GM18519 (cell line): ENCODE results near the gene MS4A12.
"Not testable (repeated sequence)": the region's sequence is repeated elsewhere in the genome, so short reads cannot be mapped to it uniquely, and the experiment has no call there.

ENCODE experiments used
- ATAC-seq: cut with Tn5 transposase; IDR thresholded peaks from one replicate; pipeline ENCODE4 v1.9.1; 2021; ENCODE audit warnings: mild to moderate bottlenecking, moderate library complexity; ENCODE audit not compliant: unreplicated experiment, low FRiP score

MS4A12 gene, protein sequence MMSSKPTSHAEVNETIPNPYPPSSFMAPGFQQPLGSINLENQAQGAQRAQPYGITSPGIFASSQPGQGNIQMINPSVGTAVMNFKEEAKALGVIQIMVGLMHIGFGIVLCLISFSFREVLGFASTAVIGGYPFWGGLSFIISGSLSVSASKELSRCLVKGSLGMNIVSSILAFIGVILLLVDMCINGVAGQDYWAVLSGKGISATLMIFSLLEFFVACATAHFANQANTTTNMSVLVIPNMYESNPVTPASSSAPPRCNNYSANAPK

DNA sequence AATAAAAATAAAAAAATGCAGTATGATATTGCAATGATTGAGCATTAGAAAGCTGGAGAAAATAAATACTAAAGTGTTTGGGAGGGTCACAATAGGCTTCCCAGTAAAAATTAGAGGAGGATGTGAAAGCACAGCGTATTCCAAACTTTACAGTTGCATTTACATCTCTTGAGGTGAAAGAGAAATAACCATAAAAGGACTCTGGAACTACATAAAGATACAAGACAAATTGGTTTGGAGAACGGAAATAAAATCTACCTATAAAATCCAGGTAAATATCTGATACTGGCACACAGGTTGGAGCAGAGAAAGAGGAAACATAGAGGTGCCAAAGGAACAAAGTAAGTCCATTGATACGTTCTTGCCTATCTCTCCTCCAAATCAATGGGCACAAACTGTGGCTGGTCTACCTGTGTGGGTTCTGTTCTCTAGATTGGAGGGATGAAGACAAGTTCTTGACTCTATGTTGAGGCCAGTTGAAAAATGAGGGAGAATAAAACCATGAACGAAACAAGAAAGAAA, at the start of gene MS4A12:
MS4A12 (plus strand) TSS at position 291 of the 522 bp plus-strand sequence. CDS start 4,541 bp downstream, outside the sequence.
- ATAC-seq: no peak

- no peak for ATAC-seq
These were observed 45.5 kb upstream of the MS4A12 start for GRCh38 chr11:60447070-60447469.

DNA sequence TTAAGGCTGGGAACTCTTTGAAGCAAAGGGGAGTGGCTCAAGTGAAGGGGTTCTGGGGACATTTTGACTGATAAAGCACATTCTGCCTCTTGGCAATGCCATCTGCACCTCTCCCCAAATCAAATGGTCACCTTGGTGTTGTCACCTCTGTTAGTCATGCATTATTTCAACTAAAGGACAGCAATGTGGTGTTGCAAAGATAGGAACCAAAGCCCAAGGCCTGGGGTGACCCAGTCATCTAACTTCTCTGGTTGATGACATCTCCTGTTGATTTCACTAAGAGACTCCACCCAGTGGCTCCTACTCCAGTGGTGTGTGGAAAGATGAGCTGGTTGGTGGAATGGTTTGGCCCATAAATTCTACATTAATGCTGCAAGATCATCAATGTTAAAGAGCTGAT, 44.7 kb upstream of the MS4A12 start:
- ATAC-seq: no peak

DNA sequence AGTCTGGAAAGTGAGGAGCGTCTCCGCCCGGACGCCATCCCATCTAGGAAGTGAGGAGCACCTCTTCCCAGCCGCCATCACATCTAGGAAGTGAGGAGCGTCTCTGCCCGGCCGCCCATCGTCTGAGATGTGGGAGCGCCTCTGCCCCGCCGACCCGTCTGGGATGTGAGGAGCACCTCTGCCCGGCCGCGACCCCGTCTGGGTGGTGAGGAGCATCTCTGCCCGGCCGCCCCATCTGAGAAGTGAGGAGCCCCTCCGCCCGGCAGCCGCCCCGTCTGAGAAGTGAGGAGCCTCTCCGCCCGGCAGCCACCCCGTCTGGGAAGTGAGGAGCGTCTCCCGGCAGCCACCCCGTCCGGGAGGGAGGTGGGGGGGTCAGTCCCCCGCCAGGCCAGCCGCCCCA, 41.4 kb upstream of the MS4A12 start:
- ATAC-seq: not testable (repeated sequence)

DNA sequence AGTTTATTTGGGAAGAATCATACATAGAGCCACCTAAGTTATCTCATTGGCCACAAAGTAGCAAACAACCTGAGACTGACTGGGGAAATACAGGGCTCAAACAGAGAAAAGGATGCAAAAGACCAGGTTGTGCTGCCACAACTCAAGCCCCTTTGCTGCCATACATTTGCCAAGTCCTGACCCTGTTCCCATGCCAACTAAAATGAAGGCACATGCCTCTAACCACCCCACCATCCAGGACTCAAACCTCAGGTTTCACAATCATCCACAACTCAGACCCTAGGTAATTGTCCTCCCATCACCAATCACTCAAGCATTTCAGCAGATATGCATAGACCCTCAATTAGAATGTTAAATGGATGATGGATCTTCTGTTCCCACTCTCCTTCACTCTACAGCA, 38.4 kb upstream of the MS4A12 start:
- no peak for ATAC-seq

GRCh38 chr11:60455531-60456042, 37.0 kb upstream of the MS4A12 start, which contains the start of gene MS4A1:
TSS of gene MS4A1 (plus strand) at chr11:60455847. CDS start at chr11:60462375, 6,528 bp downstream.
- ATAC-seq: peak; percentile 81

DNA sequence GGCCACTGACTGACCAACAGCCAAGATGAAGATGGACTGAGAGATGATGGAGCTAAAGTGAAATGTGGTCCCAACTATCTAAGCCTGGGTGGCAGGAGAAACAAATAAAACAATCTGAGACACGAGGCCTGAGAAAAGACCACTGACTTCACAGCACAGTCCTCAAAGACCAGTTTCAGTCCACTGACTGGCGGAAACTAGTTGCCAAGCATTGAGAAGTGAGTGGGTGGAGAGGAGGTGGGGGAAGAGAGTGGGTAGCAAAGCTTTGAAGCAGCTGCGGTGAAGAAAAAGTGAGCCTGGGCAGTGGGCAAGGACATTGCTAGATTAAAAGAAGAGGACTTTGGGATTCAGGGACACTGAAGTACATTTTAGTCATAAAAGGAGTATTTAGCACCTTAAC, 35.0 kb upstream of the MS4A12 start:
- no peak for ATAC-seq

- ATAC-seq: no peak
These were observed 33.2 kb upstream of the MS4A12 start for GRCh38 chr11:60459345-60459744.

GRCh38 chr11:60468829-60469228, 23.7 kb upstream of the MS4A12 start:
- ATAC-seq: no peak

DNA sequence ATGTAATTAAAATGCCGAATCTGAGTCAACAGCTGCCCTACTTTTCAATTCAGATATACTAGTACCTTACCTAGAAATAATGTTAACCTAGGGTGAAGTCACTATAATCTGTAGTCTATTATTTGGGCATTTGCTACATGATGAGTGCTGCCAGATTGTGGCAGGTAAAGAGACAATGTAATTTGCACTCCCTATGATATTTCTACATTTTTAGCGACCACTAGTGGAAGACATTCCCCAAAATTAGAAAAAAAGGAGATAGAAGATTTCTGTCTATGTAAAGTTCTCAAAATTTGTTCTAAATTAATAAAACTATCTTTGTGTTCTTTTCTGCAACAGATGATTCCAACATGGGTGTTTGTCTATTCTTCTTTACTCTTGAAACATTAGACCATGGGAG, 22.9 kb upstream of the MS4A12 start:
- ATAC-seq: no peak

- no peak for ATAC-seq
These were observed 15.5 kb upstream of the MS4A12 start for GRCh38 chr11:60477035-60477445.

DNA sequence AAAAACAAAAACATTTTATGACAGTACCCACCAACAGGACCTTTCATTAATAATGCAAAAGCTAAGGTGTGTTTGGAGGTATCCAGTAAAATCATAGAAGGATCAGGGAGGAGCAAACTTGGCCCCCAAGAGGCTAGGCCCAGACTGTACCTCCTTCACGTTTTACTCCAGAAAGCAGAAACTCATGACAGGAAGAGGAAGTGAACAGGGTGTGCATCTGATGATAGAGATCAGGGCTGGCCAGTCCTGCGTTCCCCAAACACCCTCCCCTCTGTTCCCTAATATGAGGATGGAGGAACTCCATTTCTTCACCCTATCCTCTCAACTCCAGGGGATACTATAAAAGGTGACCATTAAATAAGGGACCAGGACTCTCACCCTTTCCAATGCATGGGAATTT, 10.2 kb upstream of the MS4A12 start:
- ATAC-seq: no peak

- peak; percentile 92 for ATAC-seq
These were observed 6.6 kb upstream of the MS4A12 start for GRCh38 chr11:60485987-60486386.

- no peak for ATAC-seq
These were observed 876 bp downstream of the MS4A12 start for GRCh38 chr11:60493454-60493853.

DNA sequence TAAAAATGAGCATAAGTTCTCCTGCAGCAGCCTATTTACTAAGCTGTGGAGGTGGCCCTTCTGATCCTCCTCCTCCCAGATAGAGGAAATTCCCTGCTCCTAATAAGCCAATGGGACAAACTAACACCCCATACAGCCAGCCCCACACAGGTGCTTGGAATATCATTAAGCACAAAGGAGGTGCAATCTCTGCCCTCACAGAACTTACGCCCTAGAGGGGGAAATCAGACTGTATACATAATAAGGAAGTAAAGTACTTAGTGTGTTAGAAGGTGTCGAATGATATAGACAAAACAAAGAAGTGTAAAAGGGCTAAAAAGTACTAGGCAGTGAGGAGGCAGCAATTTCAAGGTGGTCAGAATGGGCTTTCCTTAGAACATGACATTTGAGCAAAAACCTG, 5.8 kb downstream of the MS4A12 start:
- no peak for ATAC-seq

DNA sequence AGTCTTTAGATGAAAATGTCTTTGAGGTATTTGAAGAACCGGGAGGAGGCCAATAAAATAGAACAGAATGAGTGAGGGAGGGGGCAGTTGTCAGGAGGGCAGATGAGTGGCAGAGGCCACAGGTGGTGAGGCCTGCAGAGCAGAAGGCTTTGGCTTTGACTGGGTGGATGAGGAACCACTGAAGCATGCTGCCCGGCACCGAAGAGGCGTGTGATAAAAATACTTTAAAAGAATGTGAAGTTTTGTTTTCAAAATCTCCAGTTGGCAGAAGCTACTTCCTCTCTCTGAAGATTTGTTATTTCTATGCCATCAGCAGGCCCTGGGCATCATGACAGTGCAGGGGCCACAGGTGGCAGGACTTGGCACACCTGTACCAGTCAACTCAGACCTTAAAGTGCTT, 6.3 kb downstream of the MS4A12 start:
- ATAC-seq: no peak

DNA sequence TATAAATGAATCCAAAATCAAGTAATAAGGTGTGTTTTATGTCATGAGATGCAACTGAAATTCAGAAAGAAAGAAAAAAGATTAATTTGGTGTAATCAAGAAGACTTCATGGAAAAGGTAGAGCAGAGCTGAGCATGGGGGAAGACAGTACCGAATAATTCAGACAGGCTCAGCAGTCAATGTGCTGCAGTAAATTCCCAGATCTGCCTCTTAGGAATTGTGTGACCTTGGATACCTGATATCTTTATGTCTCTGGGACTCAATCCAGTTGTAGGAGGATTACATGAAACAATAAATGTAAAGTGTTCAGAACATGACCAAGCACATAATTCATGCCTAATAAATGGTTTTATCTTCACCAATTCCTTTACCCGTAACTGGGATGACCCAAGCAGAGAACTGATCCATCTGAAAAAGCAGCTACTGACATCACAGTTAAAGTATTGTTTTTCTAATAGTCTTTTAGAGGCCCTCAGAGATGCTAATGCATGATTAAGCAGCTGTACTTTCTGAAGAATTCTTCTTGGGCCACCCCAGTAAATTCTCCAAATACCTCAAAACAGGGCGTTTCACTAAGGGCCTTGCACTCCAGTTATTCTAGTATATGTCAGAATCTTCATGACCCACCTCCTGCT, 7.8 kb downstream of the MS4A12 start:
- no peak for ATAC-seq

DNA sequence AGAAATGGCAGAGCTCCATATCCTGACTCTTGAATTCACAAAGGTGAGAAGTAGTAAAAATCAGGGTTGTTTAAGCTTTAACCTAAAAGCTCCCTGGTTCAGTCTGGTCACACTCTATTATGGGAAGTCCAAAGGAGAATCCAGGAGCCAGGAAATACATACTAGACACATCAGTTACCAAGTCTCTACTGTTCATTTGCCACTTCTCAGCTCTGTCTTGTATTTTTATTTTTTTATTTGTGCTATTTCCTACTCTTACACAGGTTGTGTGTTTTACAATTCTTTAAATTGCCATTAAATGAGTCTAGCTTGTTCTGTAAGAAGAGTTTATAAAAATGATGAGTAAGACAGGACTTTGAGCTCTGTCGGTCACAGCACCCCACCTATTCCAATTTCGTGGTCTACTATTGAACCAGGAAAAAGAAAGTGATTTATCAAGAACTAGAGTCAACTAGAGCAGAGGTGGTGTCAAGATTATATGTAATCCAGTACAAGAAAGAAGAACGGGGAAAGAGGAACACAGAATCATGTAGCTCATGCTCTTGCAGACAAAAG, 9.7 kb downstream of the MS4A12 start:
- no peak for ATAC-seq

GRCh38 chr11:60504219-60504905, 11.8 kb downstream of the MS4A12 start:
- ATAC-seq: no peak

DNA sequence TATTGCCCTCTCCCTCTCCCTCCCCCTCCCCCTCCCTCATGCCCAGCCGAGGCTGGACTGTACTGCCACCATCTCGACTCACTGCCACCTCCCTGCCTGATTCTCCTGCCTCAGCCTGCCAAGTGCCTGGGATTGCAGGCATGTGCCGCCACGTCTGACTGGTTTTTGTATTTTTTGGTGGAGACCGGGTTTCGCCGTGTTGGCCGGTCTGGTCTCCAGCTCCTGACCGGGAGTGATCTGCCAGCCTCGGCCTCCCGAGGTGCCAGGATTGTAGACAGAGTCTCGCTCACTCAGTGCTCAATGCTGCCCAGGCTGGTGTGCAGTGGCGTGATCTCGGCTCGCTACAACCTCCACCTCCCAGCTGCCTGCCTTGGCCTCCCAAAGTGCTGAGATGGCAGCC, 17.0 kb downstream of the MS4A12 start:
- ATAC-seq: not testable (repeated sequence)

GRCh38 chr11:60510209-60510608, 17.6 kb downstream of the MS4A12 start:
- ATAC-seq: not testable (repeated sequence)
